DND-41 (cell line): ENCODE data around the gene ANO2.

Experiments
- CTCF ChIP-seq: IDR thresholded peaks from 2 replicates; pipeline ENCODE4 v1.5.1; 2012; ENCODE audit warnings: borderline replicate concordance, low read length, moderate library complexity, mild to moderate bottlenecking; ENCODE audit not compliant: poor library complexity, severe bottlenecking; ENCODE audit errors: extremely low read depth
- EZH2 ChIP-seq: IDR thresholded peaks from 3 replicates; pipeline ENCODE4 v1.6.1; 2012; ENCODE audit warnings: borderline replicate concordance, low read depth, mild to moderate bottlenecking, moderate library complexity, low read length, inconsistent platforms; ENCODE audit not compliant: severe bottlenecking

GRCh38 chr12:5898874-5899273, 46.2 kb downstream of the ANO2 start:
- TF ChIP-seq EZH2 (no peak), CTCF (peak; percentile 26)
